Natural killer cell (primary cell): ENCODE measurements around the gene CREB1. TPM values are rescaled to one million over a fixed set of nuclear protein-coding genes. Genes with fewer than 3 reads are reported as not detected.

Experiments used
- ATAC-seq, 3 donors: fragments of 150-1000 bp in 2 of 3; fragments of 200-7000 bp in 1 of 3; cut with Tn5 transposase; 1 replicate in 1 of 3; 2 replicates in 2 of 3; pipeline ENCODE4 v1.10.0; 2021; ENCODE audit warnings: mild to moderate bottlenecking in 2 of 3, moderate library complexity in 2 of 3
- DNase-seq, 2 donors: peaks; one replicate each; pipeline versions ENCODE4 v3.0.0 to v3.0.0-alpha.2; 2013 to 2021; ENCODE audit warnings: mixed read lengths in 1 of 2
- H3K27ac ChIP-seq: one replicate; pipeline ENCODE4 v1.5.1; 2013; ENCODE audit warnings: mild to moderate bottlenecking, low read length
- H3K27me3 ChIP-seq: one replicate; pipeline ENCODE4 v1.6.1; 2013; ENCODE audit warnings: low read length; ENCODE audit not compliant: control insufficient read depth, insufficient read depth
- H3K36me3 ChIP-seq: one replicate; pipeline ENCODE4 v1.6.1; 2013; ENCODE audit warnings: low read length; ENCODE audit not compliant: control insufficient read depth, insufficient read depth
- H3K4me1 ChIP-seq: one replicate; pipeline ENCODE4 v1.6.1; 2013; ENCODE audit warnings: low read length; ENCODE audit not compliant: control insufficient read depth, insufficient read depth
- H3K4me3 ChIP-seq: one replicate; pipeline ENCODE4 v1.5.1; 2013; ENCODE audit warnings: low read length
- H3K9me3 ChIP-seq: one replicate; pipeline ENCODE4 v1.6.1; 2013; ENCODE audit warnings: low read length; ENCODE audit not compliant: control insufficient read depth, insufficient read depth
- H3K27ac Mint-ChIP-seq, 2 donors: one replicate each; pipeline ENCODE4 v1.8.0; 2022; ENCODE audit warnings: mild to moderate bottlenecking in 2 of 2, mixed read lengths in 2 of 2, moderate library complexity in 1 of 2
- H3K27me3 Mint-ChIP-seq, 2 donors: one replicate each; pipeline ENCODE4 v1.8.0; 2022; ENCODE audit warnings: low read depth in 2 of 2, mixed read lengths in 2 of 2
- H3K36me3 Mint-ChIP-seq: one replicate; pipeline ENCODE4 v1.8.0; 2022; ENCODE audit warnings: mixed read lengths
- H3K4me1 Mint-ChIP-seq, 2 donors: one replicate each; pipeline ENCODE4 v1.8.0; 2022; ENCODE audit warnings: mixed read lengths in 2 of 2
- H3K4me3 Mint-ChIP-seq: one replicate; pipeline ENCODE4 v1.8.0; 2022; ENCODE audit warnings: mild to moderate bottlenecking, moderate library complexity, mixed read lengths
- H3K9me3 Mint-ChIP-seq, 2 donors: one replicate each; pipeline ENCODE4 v1.8.0; 2022; ENCODE audit warnings: mixed read lengths in 2 of 2
- WGBS: methylation state at CpG from one replicate; pipeline ENCODE4 v1.1.7; 2013; ENCODE audit warnings: missing lambda C conversion rate; ENCODE audit not compliant: insufficient coverage; 5-methylcytosine and 5-hydroxymethylcytosine counted together
- intact Hi-C: fragments of 100-400 bp; cut with micrococcal nuclease; formaldehyde crosslinking; loops from one replicate; pipeline ENCODE4 v1.14.2; 2022
- total RNA-seq, 4 donors: library from RNA; stranded (reverse); fragments of 120-200 nt in 1 of 4; gene quantifications; one replicate each; pipeline versions ENCODE4 v1.2.3 to v1.2.4, GENCODE V29; 2013 to 2022
- TF ChIP-seq, protein P1 (sequence below): fragments of 200-600 bp; IDR thresholded peaks from one replicate; pipeline ENCODE4 v1.8.0; 2022; ENCODE audit warnings: antibody characterized with exemption

Gene CREB1
- total RNA-seq, 3 donors from 2014 or later (not counting 1 experiment from before 2014, with no cell fraction given), result 88.1 to 107 (median 106) TPM

GRCh38 chr2:207528980-207529329, 807 bp upstream of the CREB1 start:
- TF ChIP-seq, protein P1, sequence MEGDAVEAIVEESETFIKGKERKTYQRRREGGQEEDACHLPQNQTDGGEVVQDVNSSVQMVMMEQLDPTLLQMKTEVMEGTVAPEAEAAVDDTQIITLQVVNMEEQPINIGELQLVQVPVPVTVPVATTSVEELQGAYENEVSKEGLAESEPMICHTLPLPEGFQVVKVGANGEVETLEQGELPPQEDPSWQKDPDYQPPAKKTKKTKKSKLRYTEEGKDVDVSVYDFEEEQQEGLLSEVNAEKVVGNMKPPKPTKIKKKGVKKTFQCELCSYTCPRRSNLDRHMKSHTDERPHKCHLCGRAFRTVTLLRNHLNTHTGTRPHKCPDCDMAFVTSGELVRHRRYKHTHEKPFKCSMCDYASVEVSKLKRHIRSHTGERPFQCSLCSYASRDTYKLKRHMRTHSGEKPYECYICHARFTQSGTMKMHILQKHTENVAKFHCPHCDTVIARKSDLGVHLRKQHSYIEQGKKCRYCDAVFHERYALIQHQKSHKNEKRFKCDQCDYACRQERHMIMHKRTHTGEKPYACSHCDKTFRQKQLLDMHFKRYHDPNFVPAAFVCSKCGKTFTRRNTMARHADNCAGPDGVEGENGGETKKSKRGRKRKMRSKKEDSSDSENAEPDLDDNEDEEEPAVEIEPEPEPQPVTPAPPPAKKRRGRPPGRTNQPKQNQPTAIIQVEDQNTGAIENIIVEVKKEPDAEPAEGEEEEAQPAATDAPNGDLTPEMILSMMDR, result no peak
- H3K27ac Mint-ChIP-seq, result peak overlapping the region; percentile 92 to 96

GRCh38 chr2:207530160-207531031, 634 bp downstream of the CREB1 start:
- Histone ChIP-seq H3K4me3 (peak overlapping the region; percentile 92), H3K4me1 (peaks cover 32% of the 10 kb centered on the region), H3K27me3 (no peaks in the 10 kb centered on the region), H3K9me3 (no peaks in the 10 kb centered on the region), H3K36me3 (no peaks in the 10 kb centered on the region), H3K27ac (peak overlapping the region; percentile 99)
- Mint-ChIP-seq H3K4me1 (peaks cover 50 to 60% of the 10 kb centered on the region in 2 donors), H3K27me3 (no peaks in the 10 kb centered on the region), H3K9me3 (no peaks in the 10 kb centered on the region), H3K27ac (peak overlapping the region; percentile 92 to 96), H3K36me3 (no peaks in the 10 kb centered on the region), H3K4me3 (peak overlapping the region; percentile 94)
- peak in 1 of 3 donors; percentile 2 for ATAC-seq
- under 1% methylated on average over 89 of the region's 93 CpGs for WGBS
- TF ChIP-seq, protein P1, result no peak
- intact Hi-C loops, result no loop called here
- peak; percentile 57 to 83 for DNase-seq

More at GRCh38 chr2:207528980-207529329, 807 bp upstream of the CREB1 start:
- Mint-ChIP-seq H3K4me3 (peak overlapping the region; percentile 94), H3K27me3 (no peaks in the 10 kb centered on the region), H3K4me1 (peaks cover 47 to 53% of the 10 kb centered on the region in 2 donors), H3K36me3 (no peaks in the 10 kb centered on the region), H3K9me3 (no peaks in the 10 kb centered on the region)
- Histone ChIP-seq H3K27me3 (no peaks in the 10 kb centered on the region), H3K27ac (peak overlapping the region; percentile 99), H3K4me3 (peak overlapping the region; percentile 92), H3K9me3 (no peaks in the 10 kb centered on the region), H3K4me1 (peaks cover 29% of the 10 kb centered on the region), H3K36me3 (no peaks in the 10 kb centered on the region)
- ATAC-seq (peak; percentile 12 to 32 (median 22)), DNase-seq (peak in 1 of 2 donors; percentile 93)
- 0% methylated on average over 17 of the region's 17 CpGs for WGBS
- intact Hi-C loops, result loop anchor here (1.0 to 10.0 kb wide), 7 partner anchors 62 to 764 kb away; partner anchors contain the start of genes CCNYL1, FASTKD2, KLF7 and MDH1B

DNA sequence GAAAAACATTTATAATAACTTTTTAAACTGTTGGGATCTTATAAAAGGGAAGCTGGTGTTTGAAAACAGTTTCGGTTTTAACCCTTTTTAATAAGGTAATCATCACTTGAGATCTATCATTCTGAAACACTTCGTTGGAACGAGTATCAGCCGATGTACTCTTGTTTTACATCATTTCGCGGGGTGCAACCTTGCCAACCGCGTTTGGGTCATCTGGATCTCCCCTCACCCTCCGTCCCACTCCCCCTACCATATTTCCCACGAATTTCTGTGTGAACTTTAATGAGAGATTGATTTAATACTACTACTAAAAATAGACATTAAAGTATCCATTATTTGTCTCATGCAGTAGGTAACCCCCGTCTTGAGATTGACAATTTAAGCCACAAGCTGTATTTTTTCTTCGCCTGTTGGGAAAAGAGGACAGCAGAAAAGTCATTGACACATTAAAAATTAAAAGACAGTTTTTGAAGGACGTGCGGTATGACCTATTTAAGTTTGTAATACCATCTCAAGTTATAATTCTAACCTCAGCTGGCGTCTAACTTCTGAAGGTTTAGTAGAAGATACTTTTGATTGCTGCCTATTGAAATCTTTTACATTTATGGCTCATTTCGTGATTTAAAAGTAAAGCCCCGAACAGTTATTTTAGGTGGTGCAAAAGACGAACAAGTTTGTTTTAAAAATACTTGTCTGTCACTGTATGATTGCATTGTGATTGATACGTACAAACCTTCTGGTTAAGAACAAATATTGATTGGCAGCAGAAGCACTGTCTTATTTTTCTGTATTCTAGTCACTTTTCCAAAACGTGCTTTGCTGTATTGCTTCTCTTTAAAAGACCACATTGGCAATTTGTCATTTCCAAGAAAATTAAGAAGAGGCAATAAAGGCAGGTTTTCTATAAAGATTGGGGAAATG, 1.5 kb downstream of the CREB1 start:
- Mint-ChIP-seq H3K27me3 (no peaks in the 10 kb centered on the region), H3K4me3 (peak overlapping the region; percentile 94), H3K9me3 (no peaks in the 10 kb centered on the region), H3K27ac (peak overlapping the region; percentile 92 to 96), H3K36me3 (no peaks in the 10 kb centered on the region), H3K4me1 (peaks cover 49 to 56% of the 10 kb centered on the region in 2 donors)
- Histone ChIP-seq H3K9me3 (no peaks in the 10 kb centered on the region), H3K27ac (peak overlapping the region; percentile 92), H3K4me3 (peak overlapping the region; percentile 74), H3K36me3 (no peaks in the 10 kb centered on the region), H3K4me1 (peaks cover 36% of the 10 kb centered on the region), H3K27me3 (no peaks in the 10 kb centered on the region)
- intact Hi-C loops, result no loop called here
- no peak for ATAC-seq
- TF ChIP-seq, protein P1, result no peak
- peak in 1 of 2 donors; percentile 46 for DNase-seq
- WGBS, result 2% methylated on average over 17 of the region's 20 CpGs
